ENCODE data around the gene VWA8.
"Not testable (repeated sequence)": the region's sequence is repeated elsewhere in the genome, so short reads cannot be mapped to it uniquely, and the experiment has no call there.

VWA8 gene

DNA sequence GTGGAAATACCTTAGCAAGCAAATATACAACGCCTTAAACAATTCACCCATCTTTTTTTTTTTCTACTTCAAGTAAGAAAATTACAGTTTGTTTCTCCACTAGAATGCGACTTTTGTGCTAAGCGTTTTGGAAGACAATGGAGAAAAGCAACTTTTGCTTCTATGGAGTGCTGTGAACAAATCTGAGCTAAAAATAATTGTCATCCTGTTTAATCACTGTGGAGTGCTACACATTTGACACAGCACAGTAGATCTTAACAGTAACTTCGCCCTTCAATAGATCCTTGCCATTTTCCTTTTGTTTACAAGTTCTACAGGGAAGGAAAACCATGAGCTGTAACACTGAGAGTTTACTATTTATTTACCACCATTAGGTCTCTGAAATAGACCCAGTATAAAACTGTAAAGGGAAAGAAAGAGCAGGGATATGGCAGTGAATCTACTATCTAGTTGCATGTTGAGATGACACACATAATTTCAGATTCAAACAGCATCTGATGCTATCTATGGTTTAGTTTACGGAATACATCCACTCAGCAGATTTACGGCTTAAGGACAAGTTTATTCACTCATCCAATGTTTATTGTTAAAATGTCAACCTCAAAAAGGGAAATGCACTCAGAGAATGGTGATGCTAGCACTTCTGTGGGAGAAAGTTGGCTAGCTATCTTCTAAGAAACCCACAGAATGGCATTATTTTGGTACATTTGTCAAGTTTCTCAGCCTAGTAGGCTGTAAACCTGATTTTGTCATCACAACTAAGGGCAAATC is 175.3 kb downstream of the VWA8 start:
- DNase-seq = no peak

GRCh38 chr13:41782086-41782485 is 178.8 kb downstream of the VWA8 start:
- no peak for DNase-seq

DNA sequence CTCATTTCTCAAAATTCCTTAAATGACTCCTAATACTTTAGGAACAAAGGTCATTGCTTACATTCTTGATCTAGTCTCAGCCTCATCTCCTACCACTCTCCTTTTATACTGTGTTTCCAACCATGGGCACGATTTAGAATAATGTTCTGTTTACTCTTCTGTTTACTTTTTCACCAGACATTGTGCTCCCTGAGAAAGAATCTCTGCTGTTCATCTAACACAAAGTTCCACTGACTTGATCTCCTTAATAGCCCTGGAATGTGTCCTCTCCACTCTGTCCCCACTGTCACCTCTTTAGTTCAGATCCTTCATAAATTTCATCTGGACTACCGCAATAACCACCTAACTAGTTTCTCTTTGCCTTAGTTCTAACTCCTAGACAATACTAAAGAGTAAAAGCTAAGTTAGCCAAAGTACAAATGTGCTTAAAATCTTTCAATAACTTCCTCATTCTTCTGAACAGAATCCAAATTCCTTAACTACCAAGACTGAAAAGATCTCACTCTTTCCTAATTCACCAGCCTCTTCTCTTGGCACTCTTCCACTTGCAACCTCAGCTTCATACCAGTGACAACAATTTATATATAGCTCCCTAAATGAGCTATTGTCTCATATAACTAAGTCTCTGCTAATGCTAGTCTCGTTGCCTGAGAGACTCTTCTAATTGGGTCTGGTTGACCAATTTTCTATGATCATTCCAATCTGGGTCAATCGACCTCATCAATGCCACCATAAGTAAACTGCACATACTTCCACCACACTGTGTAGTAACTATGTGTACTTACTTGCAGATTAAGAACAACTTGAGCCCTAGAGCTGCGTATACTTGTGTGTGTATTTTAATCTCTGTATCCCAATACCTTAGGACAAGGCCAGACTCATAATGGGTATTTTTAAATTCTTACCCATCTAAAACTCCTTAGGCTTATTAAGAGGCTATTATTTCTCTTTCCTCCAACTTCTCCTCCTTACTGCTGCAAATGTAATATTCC is 179.9 kb downstream of the VWA8 start:
- no peak for DNase-seq

- DNase-seq = no peak
Observed at GRCh38 chr13:41775251-41775650, 185.7 kb downstream of the VWA8 start.

DNA sequence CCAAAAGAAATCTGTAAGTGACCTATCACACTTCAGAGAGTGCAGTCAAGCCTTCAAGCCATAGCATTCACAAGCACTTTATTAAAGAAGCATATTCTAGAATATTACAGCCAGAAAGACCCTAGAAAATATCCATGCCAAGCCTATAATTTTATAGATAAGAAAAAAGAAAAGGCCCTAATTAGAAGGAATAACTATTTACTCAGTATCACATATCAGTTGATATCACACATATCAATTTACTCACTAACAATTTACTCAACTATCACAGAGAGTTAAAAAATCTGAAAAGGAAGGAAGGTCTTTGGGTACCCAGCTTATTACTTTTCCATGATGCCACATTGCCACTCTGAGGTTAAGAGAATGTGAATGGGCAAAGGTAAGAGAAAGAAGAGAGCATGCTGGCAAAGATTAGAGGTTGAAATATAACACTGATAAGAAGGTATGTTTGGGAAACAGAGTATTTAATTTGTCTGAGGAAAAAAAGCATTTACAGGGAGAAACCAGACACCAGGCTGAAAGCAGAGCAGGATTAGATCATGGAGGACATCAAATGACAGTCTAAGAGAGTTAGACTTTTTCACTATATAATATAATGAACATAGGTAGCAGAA is 186.2 kb downstream of the VWA8 start:
- no peak for DNase-seq

DNA sequence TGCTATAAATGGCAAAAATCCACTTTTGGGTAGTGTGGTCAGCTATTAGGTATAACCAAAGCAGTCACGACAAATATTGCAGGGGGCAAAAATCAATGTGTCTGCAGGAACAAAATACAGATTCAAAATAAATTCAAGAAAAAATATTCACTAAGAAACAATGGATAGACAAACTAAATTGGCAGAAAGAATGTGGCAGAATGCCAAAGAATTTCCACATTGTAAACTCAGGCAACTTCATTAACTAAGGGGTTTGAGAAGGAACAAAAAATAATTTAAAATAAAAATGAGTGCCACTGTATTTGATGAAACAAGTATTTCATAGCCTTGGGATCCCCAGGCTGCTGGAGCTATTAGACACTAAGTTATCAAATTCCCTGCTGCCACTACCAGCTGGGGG is 193.1 kb downstream of the VWA8 start:
- DNase-seq = no peak

DNA sequence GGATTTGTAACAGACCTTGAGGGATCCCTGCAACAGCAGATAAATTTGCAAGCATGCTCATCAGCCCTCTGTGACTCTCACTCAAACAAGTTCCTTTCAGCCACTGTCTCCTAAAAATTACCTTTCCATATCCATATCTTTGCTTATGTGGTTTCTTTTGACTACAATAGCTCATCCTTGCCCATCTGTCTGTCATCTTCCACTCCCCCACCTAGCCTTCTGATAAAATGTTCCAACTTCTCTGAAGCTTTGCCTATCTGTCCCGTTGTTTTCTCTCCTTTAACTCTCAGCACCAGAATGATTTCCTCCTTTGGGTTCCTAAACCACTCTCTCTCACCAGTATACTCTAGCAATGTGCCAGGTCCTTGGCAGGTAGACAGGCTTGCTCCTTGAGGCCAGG is 194.5 kb downstream of the VWA8 start:
- no peak for DNase-seq

- no peak for DNase-seq
Observed at GRCh38 chr13:41765813-41766212, 195.1 kb downstream of the VWA8 start.

DNA sequence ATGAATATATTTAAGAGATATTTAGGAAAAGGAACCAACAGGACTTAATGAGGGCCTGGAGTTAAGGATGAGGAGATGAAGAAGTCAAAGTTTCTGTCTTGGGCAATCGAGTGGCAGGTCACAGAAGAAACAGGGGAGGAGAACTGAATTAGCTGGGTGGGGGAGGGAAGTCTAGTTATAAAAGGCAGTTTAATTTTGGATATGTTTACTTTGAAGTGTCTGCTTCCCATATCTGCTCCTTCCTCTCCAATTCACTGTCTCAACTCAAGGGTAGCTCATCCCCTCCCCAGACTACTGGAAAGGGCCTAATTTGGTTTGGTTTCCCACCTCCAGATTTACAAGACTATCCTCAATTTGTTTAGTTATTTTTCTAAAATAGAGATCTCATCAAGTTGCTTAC is 195.9 kb downstream of the VWA8 start:
- DNase-seq = no peak

- DNase-seq = no peak
Observed at GRCh38 chr13:41764558-41764957, 196.4 kb downstream of the VWA8 start.

- DNase-seq = no peak
Observed at GRCh38 chr13:41763782-41764181, 197.1 kb downstream of the VWA8 start.

DNA sequence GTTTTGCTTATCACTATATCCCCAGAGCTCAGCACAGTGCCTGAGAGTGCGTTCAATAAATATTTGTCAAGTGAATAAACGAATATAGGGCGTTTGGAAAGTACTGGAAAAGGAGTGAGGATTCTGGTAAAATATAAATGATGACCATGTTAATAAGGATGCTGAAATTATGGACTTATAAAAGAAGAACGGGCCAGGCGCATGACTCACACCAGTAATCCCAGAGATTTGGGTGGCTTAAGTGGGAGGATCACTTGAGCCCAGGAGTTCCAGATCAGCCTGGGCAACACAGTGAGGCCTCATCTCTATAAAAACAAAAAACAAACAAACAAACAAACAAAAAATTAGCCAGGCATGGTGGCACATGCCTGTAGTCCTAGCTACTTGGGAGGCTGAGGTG is 198.1 kb downstream of the VWA8 start:
- DNase-seq = no peak

- no peak for DNase-seq
Observed at GRCh38 chr13:41756198-41756880, 204.6 kb downstream of the VWA8 start.

- DNase-seq = no peak
Observed at GRCh38 chr13:41751734-41752445, 209.0 kb downstream of the VWA8 start.

DNA sequence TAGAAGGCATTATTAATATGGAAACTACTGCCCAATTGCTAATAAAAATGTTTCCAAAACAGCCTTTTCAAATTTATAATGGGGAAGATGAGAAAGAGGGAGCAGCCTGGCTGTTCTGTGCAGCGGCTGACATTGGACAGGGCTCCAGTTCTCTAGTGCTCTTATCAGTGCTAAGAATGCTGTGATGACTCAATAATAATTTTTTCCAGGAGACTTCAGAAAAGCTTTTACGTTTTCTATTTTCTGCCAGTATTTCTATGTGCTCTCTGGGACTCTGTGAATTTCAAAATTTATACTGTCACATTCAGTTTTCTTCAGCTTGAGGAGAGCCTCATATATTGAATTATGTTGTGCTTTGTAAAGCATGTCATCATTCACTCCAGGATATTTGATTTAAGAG is 209.6 kb downstream of the VWA8 start:
- DNase-seq = no peak

GRCh38 chr13:41746259-41746658 is 214.7 kb downstream of the VWA8 start:
- DNase-seq = no peak

GRCh38 chr13:41745496-41745895 is 215.4 kb downstream of the VWA8 start:
- DNase-seq = not testable (repeated sequence)

- DNase-seq = no peak
Observed at GRCh38 chr13:41742917-41743552, 217.9 kb downstream of the VWA8 start.

DNA sequence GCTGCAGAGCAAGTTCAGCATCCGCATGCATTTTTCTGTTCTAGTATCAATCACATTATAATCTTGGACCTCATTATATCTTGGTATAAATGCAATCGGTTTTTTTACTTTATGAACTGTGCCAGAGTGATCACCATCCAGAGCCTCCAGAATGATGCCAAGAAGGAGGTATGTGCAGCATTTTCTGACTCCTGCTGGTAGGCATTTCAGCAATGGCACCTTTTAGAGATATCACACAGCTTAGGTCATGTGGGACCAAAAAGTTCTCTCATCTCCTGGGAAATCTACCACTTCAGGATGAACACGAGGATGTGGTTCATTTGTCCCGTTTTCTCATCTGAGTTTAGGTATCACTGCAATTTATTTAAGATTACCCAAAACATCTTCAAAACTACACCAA is 220.4 kb downstream of the VWA8 start:
- no peak for DNase-seq

GRCh38 chr13:41722684-41723535 is 238.0 kb downstream of the VWA8 start:
- DNase-seq = no peak

Measured in SHP77 treated with DMSO at 0.1 percent for 48 hours (cell line).